Epithelial cell of esophagus (primary cell): ENCODE results near the gene GFOD1.
A peak's percentile ranks its signal among the peaks of the same experiment; 100 is the strongest.

Experiments
- DNase-seq: peaks from one replicate; pipeline ENCODE4 v3.0.0; 2010; ENCODE audit warnings: low read depth
- H3K4me3 ChIP-seq: 2 replicates; pipeline ENCODE4 v1.5.1; 2011; ENCODE audit warnings: mild to moderate bottlenecking, low read length, control low read depth
- CTCF ChIP-seq: IDR thresholded peaks from 2 replicates; pipeline ENCODE4 v1.5.1; 2011; ENCODE audit warnings: low read depth, mild to moderate bottlenecking, low read length, control low read depth, inconsistent platforms; ENCODE audit not compliant: insufficient read depth; ENCODE audit errors: missing control alignments

GFOD1 gene

DNA sequence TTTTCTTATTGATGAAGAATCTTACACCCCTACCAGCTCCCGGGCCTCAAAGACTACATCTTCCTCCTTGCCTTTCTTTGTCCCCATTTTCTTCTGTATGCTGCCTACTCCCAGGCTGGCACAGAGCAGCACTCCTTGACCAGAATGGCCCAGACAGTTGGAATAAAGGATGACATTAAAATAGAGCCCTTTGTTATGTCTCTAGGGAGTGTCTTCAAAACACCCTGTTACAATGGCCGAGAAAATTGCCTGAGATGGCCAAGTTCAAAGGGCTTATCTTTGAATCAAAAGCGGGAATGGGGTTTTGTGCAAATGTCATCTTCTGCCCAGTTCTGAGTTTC lies 80.1 kb downstream of the GFOD1 start:
- H3K4me3 ChIP-seq = no peak overlapping the region
- no peak for TF ChIP-seq CTCF
- DNase-seq = no peak

GRCh38 chr6:13406781-13407180 lies 80.6 kb downstream of the GFOD1 start:
- no peak for TF ChIP-seq CTCF
- DNase-seq = no peak
- no peak overlapping the region for H3K4me3 ChIP-seq

DNA sequence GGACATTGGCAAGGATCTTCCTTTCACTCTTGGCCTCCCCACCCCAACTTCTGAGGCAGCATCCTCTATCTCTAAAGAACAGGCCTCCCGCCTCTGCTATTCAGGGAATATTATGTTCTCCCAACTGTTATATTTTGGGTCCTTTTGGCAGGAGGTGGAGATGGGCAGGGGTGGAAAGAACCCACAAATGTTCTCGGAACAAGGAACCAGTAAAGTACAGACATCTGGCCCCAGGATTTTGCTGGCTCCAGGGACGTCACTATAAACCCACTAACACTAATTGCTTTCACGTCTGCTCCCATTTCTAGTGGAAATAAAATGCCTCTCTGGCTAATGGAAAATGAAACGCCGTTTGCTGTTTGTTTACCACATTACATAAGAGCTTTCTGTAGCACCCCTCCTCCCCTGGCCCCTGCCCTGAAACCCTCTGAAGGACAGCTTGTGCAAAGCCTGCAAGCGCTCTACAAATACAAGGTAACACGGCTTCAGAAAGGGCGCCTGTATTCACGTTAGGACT lies 81.4 kb downstream of the GFOD1 start:
- H3K4me3 ChIP-seq = no peak overlapping the region
- no peak for DNase-seq
- no peak for TF ChIP-seq CTCF

- no peak overlapping the region for H3K4me3 ChIP-seq
- no peak for DNase-seq
- no peak for TF ChIP-seq CTCF
Measured at GRCh38 chr6:13404892-13405254, 82.5 kb downstream of the GFOD1 start.

DNA sequence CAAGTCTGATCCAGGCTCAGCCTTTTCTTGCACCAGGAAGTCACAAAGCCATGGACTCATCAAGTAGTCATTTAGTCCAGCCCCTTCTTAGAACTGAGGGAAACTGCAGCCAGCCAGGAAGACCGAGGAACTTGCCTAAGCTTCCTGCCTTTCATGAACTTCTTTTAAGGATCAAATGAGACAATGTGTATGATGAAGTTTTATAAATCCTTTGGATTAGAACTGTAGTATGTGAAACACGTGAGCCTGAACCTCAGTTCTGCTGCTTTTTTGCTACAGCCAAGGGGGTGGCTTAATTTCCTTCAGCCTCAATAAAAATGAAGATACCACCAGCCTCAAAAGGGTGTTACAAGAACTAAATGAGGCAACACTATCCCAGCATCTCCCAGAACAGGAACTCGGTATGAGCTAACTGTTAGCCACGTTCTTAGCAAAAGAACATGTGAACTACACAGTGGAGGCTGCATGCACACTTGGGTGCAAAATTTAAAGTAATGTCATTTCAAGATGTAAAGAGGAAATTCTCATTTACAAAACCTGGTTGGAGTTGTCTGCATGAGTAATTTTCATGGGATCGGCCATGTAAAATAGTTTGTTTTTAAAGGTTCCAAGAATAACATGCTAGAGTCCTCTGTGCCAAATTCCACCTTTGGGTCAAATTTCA lies 83.0 kb downstream of the GFOD1 start:
- no peak overlapping the region for H3K4me3 ChIP-seq
- DNase-seq = peak; percentile 62
- no peak for TF ChIP-seq CTCF

DNA sequence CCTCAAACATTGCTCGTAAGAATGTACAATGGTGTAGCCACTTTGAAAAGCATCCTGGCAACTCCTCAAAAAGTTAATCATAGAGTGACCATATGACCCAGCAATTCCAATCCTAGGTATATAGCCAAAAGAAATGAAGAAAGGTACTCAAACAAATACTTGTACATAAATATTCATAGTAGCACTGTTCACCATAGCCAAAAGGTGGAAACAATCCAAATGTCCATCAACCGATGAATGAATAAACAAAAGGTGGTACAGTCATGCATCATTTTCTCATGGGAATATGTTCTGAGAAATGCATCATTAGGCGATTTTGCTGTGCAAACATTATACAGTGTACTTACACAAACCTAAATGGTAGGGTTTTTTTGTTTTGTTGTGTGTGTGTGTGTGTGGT lies 84.7 kb downstream of the GFOD1 start:
- DNase-seq = peak; percentile 35
- H3K4me3 ChIP-seq = no peak overlapping the region
- TF ChIP-seq CTCF = no peak

DNA sequence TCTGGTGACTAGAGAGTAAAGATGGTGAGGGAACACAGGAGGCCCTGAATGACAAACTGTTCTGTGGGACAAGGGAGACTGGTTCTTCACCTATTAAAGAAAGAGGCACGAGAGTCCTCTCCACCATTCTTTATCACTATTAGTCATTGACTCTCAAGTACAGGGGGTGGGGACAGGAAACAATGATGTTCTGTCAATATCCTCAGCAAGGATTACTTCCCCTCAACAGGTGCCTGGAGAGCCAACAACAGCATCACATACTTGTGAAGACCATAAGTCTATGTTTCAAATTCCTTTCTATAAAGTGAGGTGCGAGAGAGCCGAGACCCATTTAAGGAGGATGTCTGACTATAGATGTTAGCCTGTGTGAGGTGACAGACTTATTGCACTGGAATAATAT lies 86.6 kb downstream of the GFOD1 start:
- H3K4me3 ChIP-seq = no peak overlapping the region
- no peak for DNase-seq
- no peak for TF ChIP-seq CTCF
